ENCODE results near the gene KCNK4. TPM values are rescaled to one million over a fixed set of nuclear protein-coding genes. Genes with fewer than 3 reads are reported as not detected.

Gene KCNK4
- polyA plus RNA-seq, 1 donor (not counting 4 experiments of a cell fraction or from before 2014, with no cell fraction given), result not detected

GRCh38 chr11:64259533-64260067 is 31.5 kb upstream of the KCNK4 start:
- Histone ChIP-seq H3K4me2 (ENCODE audit: control insufficient read depth, extremely low read depth, insufficient read depth, low read depth, low read length) (no peak overlapping the region), H3K4me1 (ENCODE audit: control insufficient read depth, extremely low read depth, insufficient read depth, low read length) (peaks cover 17% of the 10 kb centered on the region), H3K9me1 (ENCODE audit: control insufficient read depth, extremely low read depth, insufficient read depth, low read length) (peaks cover 2% of the 10 kb centered on the region), H3K27ac (ENCODE audit: control insufficient read depth, insufficient read depth, low read length) (no peak overlapping the region), H2AFZ (ENCODE audit: control insufficient read depth, low read length) (no peak overlapping the region), H3K4me3 (ENCODE audit: control insufficient read depth in 2 of 3, extremely low read depth in 1 of 3, insufficient read depth in 2 of 3, low read depth in 1 of 3, low read length in 3 of 3) (no peak overlapping the region), H3K36me3 (ENCODE audit: control insufficient read depth in 2 of 2, extremely low read depth in 1 of 2, insufficient read depth in 2 of 2, low read length in 2 of 2) (peaks cover 53 to 77% of the 10 kb centered on the region in 2 experiments), H3K27me3 (ENCODE audit: control insufficient read depth, extremely low read depth, insufficient read depth, low read length) (no peaks in the 10 kb centered on the region), H3K9ac (ENCODE audit: control insufficient read depth, extremely low read depth, insufficient read depth, low read length) (no peak overlapping the region), H4K20me1 (ENCODE audit: control insufficient read depth, extremely low read depth, insufficient read depth, low read length) (no peaks in the 10 kb centered on the region), H3K79me2 (ENCODE audit: control insufficient read depth, insufficient read depth, low read length) (peaks cover 16% of the 10 kb centered on the region), H3K9me3 (ENCODE audit: control insufficient read depth, low read depth, low read length) (no peaks in the 10 kb centered on the region)
- TF ChIP-seq CTCF (optimal IDR thresholded peaks at IDR 0.05 in 1 of 3, IDR thresholded peaks at IDR 0.05 in 1 of 3, conservative IDR thresholded peaks at IDR 0.05 in 1 of 3; ENCODE audit: extremely low read depth in 1 of 3, insufficient read depth in 2 of 3, low read length in 3 of 3) (no peak), EZH2 (IDR thresholded peaks at IDR 0.05; ENCODE audit: low read length) (no peak)
- no peak for FAIRE-seq
- dilution Hi-C loops (cut with MboI; ENCODE audit: extremely low pct_ligation_motif_present, low sequenced_read_pairs), result no loop called here
- DNase-seq (ENCODE audit: low read depth, low spot score), result no peak

GRCh38 chr11:64260147-64260708 is 30.9 kb upstream of the KCNK4 start:
- Histone ChIP-seq H3K4me3 (ENCODE audit: control insufficient read depth in 2 of 3, extremely low read depth in 1 of 3, insufficient read depth in 2 of 3, low read depth in 1 of 3, low read length in 3 of 3) (no peak overlapping the region), H2AFZ (ENCODE audit: control insufficient read depth, low read length) (no peak overlapping the region), H3K9me3 (ENCODE audit: control insufficient read depth, low read depth, low read length) (no peaks in the 10 kb centered on the region), H3K4me1 (ENCODE audit: control insufficient read depth, extremely low read depth, insufficient read depth, low read length) (peaks cover 17% of the 10 kb centered on the region), H3K9me1 (ENCODE audit: control insufficient read depth, extremely low read depth, insufficient read depth, low read length) (peaks cover 2% of the 10 kb centered on the region), H3K9ac (ENCODE audit: control insufficient read depth, extremely low read depth, insufficient read depth, low read length) (no peak overlapping the region), H3K4me2 (ENCODE audit: control insufficient read depth, extremely low read depth, insufficient read depth, low read depth, low read length) (no peak overlapping the region), H4K20me1 (ENCODE audit: control insufficient read depth, extremely low read depth, insufficient read depth, low read length) (no peaks in the 10 kb centered on the region), H3K27me3 (ENCODE audit: control insufficient read depth, extremely low read depth, insufficient read depth, low read length) (no peaks in the 10 kb centered on the region), H3K79me2 (ENCODE audit: control insufficient read depth, insufficient read depth, low read length) (peaks cover 14% of the 10 kb centered on the region), H3K36me3 (ENCODE audit: control insufficient read depth in 2 of 2, extremely low read depth in 1 of 2, insufficient read depth in 2 of 2, low read length in 2 of 2) (peaks cover 51 to 72% of the 10 kb centered on the region in 2 experiments), H3K27ac (ENCODE audit: control insufficient read depth, insufficient read depth, low read length) (no peak overlapping the region)
- TF ChIP-seq CTCF (optimal IDR thresholded peaks at IDR 0.05 in 1 of 3, IDR thresholded peaks at IDR 0.05 in 1 of 3, conservative IDR thresholded peaks at IDR 0.05 in 1 of 3; ENCODE audit: extremely low read depth in 1 of 3, insufficient read depth in 2 of 3, low read length in 3 of 3) (no peak), EZH2 (IDR thresholded peaks at IDR 0.05; ENCODE audit: low read length) (no peak)
- no peak for DNase-seq (ENCODE audit: low read depth, low spot score)
- no peak for FAIRE-seq
- dilution Hi-C loops (cut with MboI; ENCODE audit: extremely low pct_ligation_motif_present, low sequenced_read_pairs), result no loop called here
